Muscle layer of colon (tissue), 2 donors: ENCODE results near the gene NUP85.
A peak's percentile ranks its signal among the peaks of the same experiment; 100 is the strongest.
"Not testable (repeated sequence)": the region's sequence is repeated elsewhere in the genome, so short reads cannot be mapped to it uniquely, and the experiment has no call there.

Experiments used
- H3K27ac ChIP-seq: one replicate; pipeline ENCODE4 v1.7.0; 2013; ENCODE audit warnings: low read depth, mild to moderate bottlenecking, low read length, moderate library complexity
- H3K27me3 ChIP-seq, 2 donors: one replicate each; pipeline ENCODE4 v1.7.0; 2013; ENCODE audit warnings: low read length in 2 of 2, mild to moderate bottlenecking in 2 of 2; ENCODE audit not compliant: insufficient read depth in 2 of 2, control insufficient read depth in 1 of 2
- H3K36me3 ChIP-seq: one replicate; pipeline ENCODE4 v1.7.0; 2013; ENCODE audit warnings: mild to moderate bottlenecking, low read length; ENCODE audit not compliant: insufficient read depth
- H3K4me1 ChIP-seq: one replicate; pipeline ENCODE4 v1.7.0; 2013; ENCODE audit warnings: mild to moderate bottlenecking, low read length; ENCODE audit not compliant: insufficient read depth
- H3K4me3 ChIP-seq, 2 donors: one replicate each; pipeline ENCODE4 v1.7.0; 2013; ENCODE audit warnings: low read length in 2 of 2, low read depth in 1 of 2, mild to moderate bottlenecking in 1 of 2, moderate library complexity in 1 of 2
- H3K9ac ChIP-seq: one replicate; pipeline ENCODE4 v1.7.0; 2013; ENCODE audit warnings: low read length
- H3K9me3 ChIP-seq: one replicate; pipeline ENCODE4 v1.7.0; 2013; ENCODE audit warnings: mild to moderate bottlenecking, low read length
- donor health status: abdominal sarcoma.
- donor health status: Adenocarcinoma of cecum.

Gene NUP85

GRCh38 chr17:75271955-75272847 lies 66.7 kb downstream of the NUP85 start:
- Histone ChIP-seq H3K9me3 (no peaks in the 10 kb centered on the region), H3K36me3 (peaks cover 3% of the 10 kb centered on the region), H3K27ac (no peak overlapping the region), H3K27me3 (no peaks in the 10 kb centered on the region), H3K4me3 (peak overlapping the region; percentile 67 to 83), H3K4me1 (peaks cover 26% of the 10 kb centered on the region), H3K9ac (no peak overlapping the region)

- Histone ChIP-seq H3K27me3 (no peaks in the 10 kb centered on the region), H3K9me3 (no peaks in the 10 kb centered on the region), H3K9ac (no peak overlapping the region), H3K36me3 (no peaks in the 10 kb centered on the region), H3K4me1 (peaks cover 26% of the 10 kb centered on the region), H3K4me3 (no peak overlapping the region), H3K27ac (no peak overlapping the region)
These were observed 67.3 kb downstream of the NUP85 start for GRCh38 chr17:75272848-75273184.

GRCh38 chr17:75273977-75274708 lies 68.7 kb downstream of the NUP85 start:
- H3K4me1 ChIP-seq = peaks cover 26% of the 10 kb centered on the region
- H3K9me3 ChIP-seq = no peaks in the 10 kb centered on the region
- H3K4me3 ChIP-seq = no peak overlapping the region
- H3K9ac ChIP-seq = no peak overlapping the region
- no peaks in the 10 kb centered on the region for H3K27me3 ChIP-seq
- H3K27ac ChIP-seq = no peak overlapping the region
- H3K36me3 ChIP-seq = no peaks in the 10 kb centered on the region

- no peaks in the 10 kb centered on the region for H3K9me3 ChIP-seq
- H3K4me3 ChIP-seq = no peak overlapping the region
- peaks cover 5% of the 10 kb centered on the region for H3K4me1 ChIP-seq
- H3K9ac ChIP-seq = no peak overlapping the region
- no peaks in the 10 kb centered on the region for H3K36me3 ChIP-seq
- H3K27ac ChIP-seq = no peak overlapping the region
- no peaks in the 10 kb centered on the region for H3K27me3 ChIP-seq
These were observed 72.2 kb downstream of the NUP85 start for GRCh38 chr17:75277664-75278071.

GRCh38 chr17:75280189-75280588 lies 74.7 kb downstream of the NUP85 start:
- not testable (repeated sequence) for H3K27ac ChIP-seq, H3K9ac ChIP-seq, H3K9me3 ChIP-seq, H3K27me3 ChIP-seq, H3K4me3 ChIP-seq, H3K4me1 ChIP-seq, H3K36me3 ChIP-seq

GRCh38 chr17:75285123-75285522 lies 79.6 kb downstream of the NUP85 start:
- H3K4me1 ChIP-seq = peaks cover 8% of the 10 kb centered on the region
- H3K4me3 ChIP-seq = no peak overlapping the region
- H3K27ac ChIP-seq = no peak overlapping the region
- no peaks in the 10 kb centered on the region for H3K27me3 ChIP-seq
- H3K9ac ChIP-seq = no peak overlapping the region
- H3K36me3 ChIP-seq = peaks cover 15% of the 10 kb centered on the region
- H3K9me3 ChIP-seq = no peaks in the 10 kb centered on the region
